Measurements from ENCODE around the gene GPRIN1.

Gene GPRIN1

DNA sequence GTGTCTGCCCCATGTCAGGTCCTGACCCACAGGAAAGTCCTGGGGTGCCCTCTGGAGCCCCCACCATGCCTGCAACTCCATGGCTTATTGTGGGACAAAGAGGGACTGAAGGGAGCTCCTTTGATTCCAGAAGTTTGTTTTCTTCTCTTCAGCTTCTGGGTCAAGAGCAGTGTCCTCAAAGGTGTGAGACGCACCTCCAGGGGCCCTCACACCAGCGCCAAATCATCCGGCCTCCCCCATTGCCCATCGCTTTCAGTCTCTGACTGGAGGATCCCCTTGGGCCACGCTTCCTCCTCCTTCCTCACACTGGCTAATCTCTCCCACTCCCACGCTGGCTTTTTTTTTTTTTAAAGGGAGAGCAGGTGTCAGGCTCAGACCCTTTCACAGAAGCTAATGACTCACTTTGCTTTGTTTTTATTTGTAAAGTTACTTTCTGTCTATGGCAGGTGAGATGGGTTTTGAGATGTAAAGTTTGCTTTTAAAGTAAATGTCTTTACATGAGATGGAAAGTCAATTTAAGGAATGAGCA lies 44.1 kb downstream of the GPRIN1 start:
- no peak overlapping the region for H3K4me3 ChIP-seq (replicated peaks; ENCODE audit: insufficient read depth, low read length)
- no peak overlapping the region for H3K27ac ChIP-seq (replicated peaks)
- no peaks in the 10 kb centered on the region for H3K27me3 ChIP-seq (ENCODE audit: insufficient read depth, poor library complexity, severe bottlenecking)
- DNase-seq (ENCODE audit: low read depth in 1 of 2, low spot score in 1 of 2), result no peak
- TF ChIP-seq, protein P1, sequence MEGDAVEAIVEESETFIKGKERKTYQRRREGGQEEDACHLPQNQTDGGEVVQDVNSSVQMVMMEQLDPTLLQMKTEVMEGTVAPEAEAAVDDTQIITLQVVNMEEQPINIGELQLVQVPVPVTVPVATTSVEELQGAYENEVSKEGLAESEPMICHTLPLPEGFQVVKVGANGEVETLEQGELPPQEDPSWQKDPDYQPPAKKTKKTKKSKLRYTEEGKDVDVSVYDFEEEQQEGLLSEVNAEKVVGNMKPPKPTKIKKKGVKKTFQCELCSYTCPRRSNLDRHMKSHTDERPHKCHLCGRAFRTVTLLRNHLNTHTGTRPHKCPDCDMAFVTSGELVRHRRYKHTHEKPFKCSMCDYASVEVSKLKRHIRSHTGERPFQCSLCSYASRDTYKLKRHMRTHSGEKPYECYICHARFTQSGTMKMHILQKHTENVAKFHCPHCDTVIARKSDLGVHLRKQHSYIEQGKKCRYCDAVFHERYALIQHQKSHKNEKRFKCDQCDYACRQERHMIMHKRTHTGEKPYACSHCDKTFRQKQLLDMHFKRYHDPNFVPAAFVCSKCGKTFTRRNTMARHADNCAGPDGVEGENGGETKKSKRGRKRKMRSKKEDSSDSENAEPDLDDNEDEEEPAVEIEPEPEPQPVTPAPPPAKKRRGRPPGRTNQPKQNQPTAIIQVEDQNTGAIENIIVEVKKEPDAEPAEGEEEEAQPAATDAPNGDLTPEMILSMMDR (IDR thresholded peaks at IDR 0.05; ENCODE audit: insufficient read depth, low read length), result no peak
- TF ChIP-seq GABPA (IDR thresholded peaks at IDR 0.05; ENCODE audit: low read depth) (no peak), POLR2AphosphoS5 (IDR thresholded peaks at IDR 0.05; ENCODE audit: low read depth) (no peak), SPI1 (IDR thresholded peaks at IDR 0.05; ENCODE audit: borderline replicate concordance, low read depth) (no peak)
- TF ChIP-seq, protein P2, sequence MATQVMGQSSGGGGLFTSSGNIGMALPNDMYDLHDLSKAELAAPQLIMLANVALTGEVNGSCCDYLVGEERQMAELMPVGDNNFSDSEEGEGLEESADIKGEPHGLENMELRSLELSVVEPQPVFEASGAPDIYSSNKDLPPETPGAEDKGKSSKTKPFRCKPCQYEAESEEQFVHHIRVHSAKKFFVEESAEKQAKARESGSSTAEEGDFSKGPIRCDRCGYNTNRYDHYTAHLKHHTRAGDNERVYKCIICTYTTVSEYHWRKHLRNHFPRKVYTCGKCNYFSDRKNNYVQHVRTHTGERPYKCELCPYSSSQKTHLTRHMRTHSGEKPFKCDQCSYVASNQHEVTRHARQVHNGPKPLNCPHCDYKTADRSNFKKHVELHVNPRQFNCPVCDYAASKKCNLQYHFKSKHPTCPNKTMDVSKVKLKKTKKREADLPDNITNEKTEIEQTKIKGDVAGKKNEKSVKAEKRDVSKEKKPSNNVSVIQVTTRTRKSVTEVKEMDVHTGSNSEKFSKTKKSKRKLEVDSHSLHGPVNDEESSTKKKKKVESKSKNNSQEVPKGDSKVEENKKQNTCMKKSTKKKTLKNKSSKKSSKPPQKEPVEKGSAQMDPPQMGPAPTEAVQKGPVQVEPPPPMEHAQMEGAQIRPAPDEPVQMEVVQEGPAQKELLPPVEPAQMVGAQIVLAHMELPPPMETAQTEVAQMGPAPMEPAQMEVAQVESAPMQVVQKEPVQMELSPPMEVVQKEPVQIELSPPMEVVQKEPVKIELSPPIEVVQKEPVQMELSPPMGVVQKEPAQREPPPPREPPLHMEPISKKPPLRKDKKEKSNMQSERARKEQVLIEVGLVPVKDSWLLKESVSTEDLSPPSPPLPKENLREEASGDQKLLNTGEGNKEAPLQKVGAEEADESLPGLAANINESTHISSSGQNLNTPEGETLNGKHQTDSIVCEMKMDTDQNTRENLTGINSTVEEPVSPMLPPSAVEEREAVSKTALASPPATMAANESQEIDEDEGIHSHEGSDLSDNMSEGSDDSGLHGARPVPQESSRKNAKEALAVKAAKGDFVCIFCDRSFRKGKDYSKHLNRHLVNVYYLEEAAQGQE (IDR thresholded peaks at IDR 0.05; ENCODE audit: insufficient replicate concordance, low read depth), result no peak

- no peak overlapping the region for H3K4me3 ChIP-seq (replicated peaks; ENCODE audit: insufficient read depth, low read length)
- TF ChIP-seq SPI1 (IDR thresholded peaks at IDR 0.05; ENCODE audit: borderline replicate concordance, low read depth) (no peak), GABPA (IDR thresholded peaks at IDR 0.05; ENCODE audit: low read depth) (no peak), POLR2AphosphoS5 (IDR thresholded peaks at IDR 0.05; ENCODE audit: low read depth) (no peak)
- TF ChIP-seq, protein P1 (IDR thresholded peaks at IDR 0.05; ENCODE audit: insufficient read depth, low read length), result no peak
- TF ChIP-seq, protein P2 (IDR thresholded peaks at IDR 0.05; ENCODE audit: insufficient replicate concordance, low read depth), result no peak
- H3K27me3 ChIP-seq (ENCODE audit: insufficient read depth, poor library complexity, severe bottlenecking), result no peaks in the 10 kb centered on the region
- no peak for DNase-seq (ENCODE audit: low read depth in 1 of 2, low spot score in 1 of 2)
- no peak overlapping the region for H3K27ac ChIP-seq (replicated peaks)
These were observed 46.0 kb downstream of the GPRIN1 start for GRCh38 chr5:176564002-176564401.

- Histone ChIP-seq H3K27me3 (ENCODE audit: insufficient read depth, poor library complexity, severe bottlenecking) (no peaks in the 10 kb centered on the region), H3K27ac (replicated peaks) (no peak overlapping the region), H3K4me3 (replicated peaks; ENCODE audit: insufficient read depth, low read length) (no peak overlapping the region)
- DNase-seq (ENCODE audit: low read depth in 1 of 2, low spot score in 1 of 2), result no peak
- TF ChIP-seq, protein P1 (IDR thresholded peaks at IDR 0.05; ENCODE audit: insufficient read depth, low read length), result no peak
- TF ChIP-seq POLR2AphosphoS5 (IDR thresholded peaks at IDR 0.05; ENCODE audit: low read depth) (no peak), GABPA (IDR thresholded peaks at IDR 0.05; ENCODE audit: low read depth) (no peak), SPI1 (IDR thresholded peaks at IDR 0.05; ENCODE audit: borderline replicate concordance, low read depth) (no peak)
- TF ChIP-seq, protein P2 (IDR thresholded peaks at IDR 0.05; ENCODE audit: insufficient replicate concordance, low read depth), result no peak
These were observed 47.8 kb downstream of the GPRIN1 start for GRCh38 chr5:176562189-176562588.

All from HL-60 (cell line).